LNCaP clone FGC (cell line): ENCODE measurements around the gene YY1.

Source experiments
- DNase-seq: peaks from one replicate; pipeline ENCODE4 v3.0.0-alpha.2; 2011; ENCODE audit warnings: low read depth
- H3K4me3 ChIP-seq: 2 replicates; pipeline ENCODE4 v1.5.1; 2011; ENCODE audit warnings: mild to moderate bottlenecking, low read depth, low read length, control low read depth
- CTCF ChIP-seq: IDR thresholded peaks from 2 replicates; pipeline ENCODE4 v1.5.1; 2012; ENCODE audit warnings: mild to moderate bottlenecking; ENCODE audit not compliant: control insufficient read depth, insufficient read depth; ENCODE audit errors: extremely low read depth

The YY1 gene

GRCh38 chr14:100327128-100327527 is 88.2 kb downstream of the YY1 start:
- no peak for TF ChIP-seq CTCF
- H3K4me3 ChIP-seq, result no peak overlapping the region
- no peak for DNase-seq

GRCh38 chr14:100328495-100329163 is 89.7 kb downstream of the YY1 start:
- no peak for TF ChIP-seq CTCF
- H3K4me3 ChIP-seq, result no peak overlapping the region
- DNase-seq, result no peak

GRCh38 chr14:100329233-100330006 is 90.5 kb downstream of the YY1 start:
- DNase-seq, result no peak
- no peak overlapping the region for H3K4me3 ChIP-seq
- TF ChIP-seq CTCF, result no peak

GRCh38 chr14:100330007-100330344 is 91.0 kb downstream of the YY1 start:
- no peak for DNase-seq
- TF ChIP-seq CTCF, result no peak
- no peak overlapping the region for H3K4me3 ChIP-seq

GRCh38 chr14:100330388-100330931 is 91.5 kb downstream of the YY1 start:
- DNase-seq, result no peak
- TF ChIP-seq CTCF, result no peak
- H3K4me3 ChIP-seq, result no peak overlapping the region

- no peak for TF ChIP-seq CTCF
- no peak for DNase-seq
- H3K4me3 ChIP-seq, result no peak overlapping the region
Measured at GRCh38 chr14:100332071-100332639, 93.2 kb downstream of the YY1 start.
